ENCODE data around the gene HELZ2. TPM values are rescaled to one million over a fixed set of nuclear protein-coding genes. Genes with fewer than 3 reads are reported as not detected.
A peak's percentile ranks its signal among the peaks of the same experiment; 100 is the strongest.
"Not testable (repeated sequence)": the region's sequence is repeated elsewhere in the genome, so short reads cannot be mapped to it uniquely, and the experiment has no call there.

The HELZ2 gene
- total RNA-seq, 1 donor from 2014 or later: 28.9 TPM

- H3K27ac Mint-ChIP-seq: no peak overlapping the region
- ChIA-PET POLR2A (interaction anchor here (0.8 to 1.9 kb wide), 4 partner anchors 8 to 25 kb away, joined by 3 to 9 read pairs (median 4); partner anchors contain the start of genes HELZ2 and PTK6), CTCF (interaction anchor here (1.0 kb wide), 1 partner anchor 79 kb away, joined by 3 read pairs; no protein-coding TSS in a partner anchor)
- no peak for DNase-seq
- no peaks in the 10 kb centered on the region for H3K27me3 Mint-ChIP-seq
- H3K4me1 Mint-ChIP-seq: peaks cover 12% of the 10 kb centered on the region
- ATAC-seq (ENCODE audit: low read depth): peak; percentile 12
- peaks cover 27% of the 10 kb centered on the region for H3K36me3 Mint-ChIP-seq (ENCODE audit: low read depth)
- no peak for TF ChIP-seq CTCF (IDR thresholded peaks at IDR 0.05)
- H3K9me3 Mint-ChIP-seq: no peaks in the 10 kb centered on the region
- no peak overlapping the region for H3K4me3 Mint-ChIP-seq
- intact Hi-C loops (cut with micrococcal nuclease): no loop called here
These were observed 11.4 kb downstream of the HELZ2 start for GRCh38 chr20:63562461-63563224.

GRCh38 chr20:63561624-63562396 is 12.2 kb downstream of the HELZ2 start:
- Mint-ChIP-seq H3K27ac (no peak overlapping the region), H3K36me3 (ENCODE audit: low read depth) (peaks cover 29% of the 10 kb centered on the region), H3K9me3 (no peaks in the 10 kb centered on the region), H3K4me3 (no peak overlapping the region), H3K27me3 (no peaks in the 10 kb centered on the region), H3K4me1 (peaks cover 6% of the 10 kb centered on the region)
- no peak for TF ChIP-seq CTCF (IDR thresholded peaks at IDR 0.05)
- DNase-seq (no peak), ATAC-seq (ENCODE audit: low read depth) (no peak)
- POLR2A ChIA-PET: interaction anchor here (0.5 to 1.9 kb wide), 6 partner anchors 7 to 42 kb away, joined by 3 to 9 read pairs (median 4); partner anchors contain the start of genes HELZ2 and PTK6
- CTCF ChIA-PET: no interaction called here
- intact Hi-C loops (cut with micrococcal nuclease): no loop called here

GRCh38 chr20:63560856-63561609 is 13.0 kb downstream of the HELZ2 start:
- no peak for TF ChIP-seq CTCF (IDR thresholded peaks at IDR 0.05)
- H3K36me3 Mint-ChIP-seq (ENCODE audit: low read depth): peaks cover 29% of the 10 kb centered on the region
- CTCF ChIA-PET: no interaction called here
- no peak overlapping the region for H3K27ac Mint-ChIP-seq
- H3K27me3 Mint-ChIP-seq: no peaks in the 10 kb centered on the region
- intact Hi-C loops (cut with micrococcal nuclease): no loop called here
- no peak for ATAC-seq (ENCODE audit: low read depth)
- peaks cover 6% of the 10 kb centered on the region for H3K4me1 Mint-ChIP-seq
- DNase-seq: no peak
- H3K9me3 Mint-ChIP-seq: no peaks in the 10 kb centered on the region
- POLR2A ChIA-PET: interaction anchor here (0.7 to 1.5 kb wide), 2 partner anchors 8 to 41 kb away, joined by 4 read pairs; no protein-coding TSS in a partner anchor
- H3K4me3 Mint-ChIP-seq: no peak overlapping the region

- Mint-ChIP-seq H3K4me3 (no peak overlapping the region), H3K9me3 (no peaks in the 10 kb centered on the region), H3K27ac (no peak overlapping the region), H3K36me3 (ENCODE audit: low read depth) (peaks cover 23% of the 10 kb centered on the region), H3K4me1 (peaks cover 7% of the 10 kb centered on the region), H3K27me3 (no peaks in the 10 kb centered on the region)
- intact Hi-C loops (cut with micrococcal nuclease): no loop called here
- no peak for DNase-seq
- ChIA-PET CTCF (no interaction called here), POLR2A (interaction anchor here (1.5 kb wide), 1 partner anchor 8 kb away, joined by 4 read pairs; no protein-coding TSS in a partner anchor)
- no peak for TF ChIP-seq CTCF (IDR thresholded peaks at IDR 0.05)
- ATAC-seq (ENCODE audit: low read depth): no peak
These were observed 13.7 kb downstream of the HELZ2 start for GRCh38 chr20:63560333-63560805.

- H3K4me3 Mint-ChIP-seq; POLR2A ChIA-PET; intact Hi-C loops (cut with micrococcal nuclease); DNase-seq; CTCF ChIA-PET; ATAC-seq (ENCODE audit: low read depth); H3K9me3 Mint-ChIP-seq; H3K27me3 Mint-ChIP-seq; H3K27ac Mint-ChIP-seq: not testable (repeated sequence)
- H3K4me1 Mint-ChIP-seq: peaks cover 11% of the 10 kb centered on the region
- peaks cover 23% of the 10 kb centered on the region for H3K36me3 Mint-ChIP-seq (ENCODE audit: low read depth)
These were observed 14.3 kb downstream of the HELZ2 start for GRCh38 chr20:63559485-63560332.
